ENCODE data around the gene PSMD9.

DNA sequence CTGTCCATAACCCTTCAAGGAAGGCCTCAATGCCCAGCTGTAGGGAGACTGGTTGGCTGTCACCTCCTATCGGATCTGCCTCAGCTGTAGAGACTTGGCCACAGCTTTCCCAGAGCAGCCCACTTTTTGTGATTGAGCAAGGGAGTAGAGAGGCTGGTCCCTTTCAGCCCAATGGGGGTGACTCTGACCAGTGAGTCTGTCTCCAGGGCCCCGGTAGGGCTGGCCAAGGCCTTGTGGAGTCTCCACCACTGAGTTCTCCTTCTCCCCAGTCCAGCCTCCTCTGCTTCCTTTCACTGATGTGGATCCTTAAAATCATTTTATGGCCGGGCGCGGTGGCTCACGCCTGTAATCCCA is 15.4 kb upstream of the PSMD9 start:
- TF ChIP-seq, protein P1, sequence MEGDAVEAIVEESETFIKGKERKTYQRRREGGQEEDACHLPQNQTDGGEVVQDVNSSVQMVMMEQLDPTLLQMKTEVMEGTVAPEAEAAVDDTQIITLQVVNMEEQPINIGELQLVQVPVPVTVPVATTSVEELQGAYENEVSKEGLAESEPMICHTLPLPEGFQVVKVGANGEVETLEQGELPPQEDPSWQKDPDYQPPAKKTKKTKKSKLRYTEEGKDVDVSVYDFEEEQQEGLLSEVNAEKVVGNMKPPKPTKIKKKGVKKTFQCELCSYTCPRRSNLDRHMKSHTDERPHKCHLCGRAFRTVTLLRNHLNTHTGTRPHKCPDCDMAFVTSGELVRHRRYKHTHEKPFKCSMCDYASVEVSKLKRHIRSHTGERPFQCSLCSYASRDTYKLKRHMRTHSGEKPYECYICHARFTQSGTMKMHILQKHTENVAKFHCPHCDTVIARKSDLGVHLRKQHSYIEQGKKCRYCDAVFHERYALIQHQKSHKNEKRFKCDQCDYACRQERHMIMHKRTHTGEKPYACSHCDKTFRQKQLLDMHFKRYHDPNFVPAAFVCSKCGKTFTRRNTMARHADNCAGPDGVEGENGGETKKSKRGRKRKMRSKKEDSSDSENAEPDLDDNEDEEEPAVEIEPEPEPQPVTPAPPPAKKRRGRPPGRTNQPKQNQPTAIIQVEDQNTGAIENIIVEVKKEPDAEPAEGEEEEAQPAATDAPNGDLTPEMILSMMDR (IDR thresholded peaks at IDR 0.05), result no peak
- TF ChIP-seq POLR2A (IDR thresholded peaks at IDR 0.05), result no peak
